ENCODE results near the gene AURKAIP1.
"Not testable (repeated sequence)": the region's sequence is repeated elsewhere in the genome, so short reads cannot be mapped to it uniquely, and the experiment has no call there.

AURKAIP1 gene

GRCh38 chr1:1388078-1388472 is 13.1 kb upstream of the AURKAIP1 start:
- Histone ChIP-seq H3K27me3 (ENCODE audit: insufficient read depth, low read depth, severe bottlenecking) (no peaks in the 10 kb centered on the region), H3K27ac (no peak overlapping the region), H3K9me3 (ENCODE audit: severe bottlenecking) (no peaks in the 10 kb centered on the region), H3K4me3 (ENCODE audit: low read depth, low read length) (no peak overlapping the region), H3K36me3 (peaks cover 84% of the 10 kb centered on the region)
- TF ChIP-seq, protein P1, sequence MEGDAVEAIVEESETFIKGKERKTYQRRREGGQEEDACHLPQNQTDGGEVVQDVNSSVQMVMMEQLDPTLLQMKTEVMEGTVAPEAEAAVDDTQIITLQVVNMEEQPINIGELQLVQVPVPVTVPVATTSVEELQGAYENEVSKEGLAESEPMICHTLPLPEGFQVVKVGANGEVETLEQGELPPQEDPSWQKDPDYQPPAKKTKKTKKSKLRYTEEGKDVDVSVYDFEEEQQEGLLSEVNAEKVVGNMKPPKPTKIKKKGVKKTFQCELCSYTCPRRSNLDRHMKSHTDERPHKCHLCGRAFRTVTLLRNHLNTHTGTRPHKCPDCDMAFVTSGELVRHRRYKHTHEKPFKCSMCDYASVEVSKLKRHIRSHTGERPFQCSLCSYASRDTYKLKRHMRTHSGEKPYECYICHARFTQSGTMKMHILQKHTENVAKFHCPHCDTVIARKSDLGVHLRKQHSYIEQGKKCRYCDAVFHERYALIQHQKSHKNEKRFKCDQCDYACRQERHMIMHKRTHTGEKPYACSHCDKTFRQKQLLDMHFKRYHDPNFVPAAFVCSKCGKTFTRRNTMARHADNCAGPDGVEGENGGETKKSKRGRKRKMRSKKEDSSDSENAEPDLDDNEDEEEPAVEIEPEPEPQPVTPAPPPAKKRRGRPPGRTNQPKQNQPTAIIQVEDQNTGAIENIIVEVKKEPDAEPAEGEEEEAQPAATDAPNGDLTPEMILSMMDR (IDR thresholded peaks at IDR 0.05; ENCODE audit: low read depth, low read length), result no peak
- DNase-seq, result no peak

GRCh38 chr1:1387098-1388077 is 12.4 kb upstream of the AURKAIP1 start:
- DNase-seq, result no peak
- Histone ChIP-seq H3K9me3 (ENCODE audit: severe bottlenecking) (no peaks in the 10 kb centered on the region), H3K27me3 (ENCODE audit: insufficient read depth, low read depth, severe bottlenecking) (no peaks in the 10 kb centered on the region), H3K27ac (no peak overlapping the region), H3K36me3 (peaks cover 77% of the 10 kb centered on the region), H3K4me3 (ENCODE audit: low read depth, low read length) (no peak overlapping the region)
- TF ChIP-seq, protein P1 (IDR thresholded peaks at IDR 0.05; ENCODE audit: low read depth, low read length), result no peak

DNA sequence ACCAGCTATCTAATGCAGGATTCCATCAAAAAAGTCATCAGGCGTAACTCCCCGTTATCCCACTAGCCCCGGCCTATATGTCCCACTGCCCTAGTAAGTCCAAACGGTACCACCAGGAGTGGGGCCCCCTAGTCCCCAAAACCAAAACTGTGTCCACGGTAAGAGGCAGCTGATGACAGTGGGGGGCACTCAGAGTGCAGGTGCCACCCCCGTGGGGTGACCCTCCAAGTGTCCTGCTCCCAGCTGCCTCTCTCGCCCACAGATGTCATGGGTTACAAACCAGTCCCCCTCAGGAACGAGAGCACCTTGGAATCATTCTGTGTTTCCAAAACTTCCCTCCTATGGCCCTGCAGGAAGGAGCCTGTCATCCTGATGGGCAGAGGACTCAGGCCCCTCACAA is 10.9 kb upstream of the AURKAIP1 start:
- H3K9me3 ChIP-seq (ENCODE audit: severe bottlenecking), result no peaks in the 10 kb centered on the region
- peaks cover 63% of the 10 kb centered on the region for H3K36me3 ChIP-seq
- H3K27ac ChIP-seq, result no peak overlapping the region
- TF ChIP-seq, protein P1 (IDR thresholded peaks at IDR 0.05; ENCODE audit: low read depth, low read length), result no peak
- H3K27me3 ChIP-seq (ENCODE audit: insufficient read depth, low read depth, severe bottlenecking), result no peaks in the 10 kb centered on the region
- DNase-seq, result no peak
- H3K4me3 ChIP-seq (ENCODE audit: low read depth, low read length), result no peak overlapping the region

- DNase-seq; H3K4me3 ChIP-seq (ENCODE audit: low read depth, low read length); H3K27ac ChIP-seq; H3K9me3 ChIP-seq (ENCODE audit: severe bottlenecking); H3K27me3 ChIP-seq (ENCODE audit: insufficient read depth, low read depth, severe bottlenecking): not testable (repeated sequence)
- H3K36me3 ChIP-seq, result peaks cover 57% of the 10 kb centered on the region
Observed at GRCh38 chr1:1385339-1385738, 10.3 kb upstream of the AURKAIP1 start.

- H3K27me3 ChIP-seq (ENCODE audit: insufficient read depth, low read depth, severe bottlenecking), result no peaks in the 10 kb centered on the region
- no peak overlapping the region for H3K27ac ChIP-seq
- no peak for DNase-seq
- H3K9me3 ChIP-seq (ENCODE audit: severe bottlenecking), result no peaks in the 10 kb centered on the region
- TF ChIP-seq, protein P1 (IDR thresholded peaks at IDR 0.05; ENCODE audit: low read depth, low read length), result no peak
- no peak overlapping the region for H3K4me3 ChIP-seq (ENCODE audit: low read depth, low read length)
- H3K36me3 ChIP-seq, result peaks cover 22% of the 10 kb centered on the region
Observed at GRCh38 chr1:1381294-1381693, 6.3 kb upstream of the AURKAIP1 start.

- no peak overlapping the region for H3K27ac ChIP-seq
- H3K36me3 ChIP-seq, result peaks cover 22% of the 10 kb centered on the region
- TF ChIP-seq, protein P1 (IDR thresholded peaks at IDR 0.05; ENCODE audit: low read depth, low read length), result no peak
- H3K27me3 ChIP-seq (ENCODE audit: insufficient read depth, low read depth, severe bottlenecking), result no peaks in the 10 kb centered on the region
- no peaks in the 10 kb centered on the region for H3K9me3 ChIP-seq (ENCODE audit: severe bottlenecking)
- no peak overlapping the region for H3K4me3 ChIP-seq (ENCODE audit: low read depth, low read length)
- no peak for DNase-seq
Observed at GRCh38 chr1:1380860-1381259, 5.9 kb upstream of the AURKAIP1 start.

Measured in WERI-Rb-1 (cell line).